Measurements from ENCODE around the gene FGGY. TPM values are rescaled to one million over a fixed set of nuclear protein-coding genes. Genes with fewer than 3 reads are reported as not detected.

The FGGY gene
- total RNA-seq, 1 experiment from 2014 or later = 17.8 TPM

- Histone ChIP-seq H3K4me3 (no peak overlapping the region), H3F3A (ENCODE audit: insufficient read depth, low read depth) (peaks cover 10% of the 10 kb centered on the region; the same call in 1 of the 2 replicates), H3K9me3 (ENCODE audit: insufficient read depth, low read depth) (no peaks in the 10 kb centered on the region; the same call in 1 of the 2 replicates), H2AFZ (no peak overlapping the region), H3K27ac (no peak overlapping the region), H3K79me2 (ENCODE audit: low read depth) (no peaks in the 10 kb centered on the region), H3K4me1 (replicated peaks; ENCODE audit: insufficient read depth) (peaks cover 23% of the 10 kb centered on the region), H4K20me1 (ENCODE audit: insufficient read depth) (no peaks in the 10 kb centered on the region), H3K4me2 (no peak overlapping the region), H3K9me2 (ENCODE audit: insufficient read depth) (no peaks in the 10 kb centered on the region), H3K27me3 (ENCODE audit: insufficient read depth, low read depth) (no peaks in the 10 kb centered on the region), H3K36me3 (ENCODE audit: low read depth) (no peaks in the 10 kb centered on the region)
- no peak for TF ChIP-seq EZH2 (IDR thresholded peaks at IDR 0.05; ENCODE audit: low read depth)
- TF ChIP-seq, protein P1, sequence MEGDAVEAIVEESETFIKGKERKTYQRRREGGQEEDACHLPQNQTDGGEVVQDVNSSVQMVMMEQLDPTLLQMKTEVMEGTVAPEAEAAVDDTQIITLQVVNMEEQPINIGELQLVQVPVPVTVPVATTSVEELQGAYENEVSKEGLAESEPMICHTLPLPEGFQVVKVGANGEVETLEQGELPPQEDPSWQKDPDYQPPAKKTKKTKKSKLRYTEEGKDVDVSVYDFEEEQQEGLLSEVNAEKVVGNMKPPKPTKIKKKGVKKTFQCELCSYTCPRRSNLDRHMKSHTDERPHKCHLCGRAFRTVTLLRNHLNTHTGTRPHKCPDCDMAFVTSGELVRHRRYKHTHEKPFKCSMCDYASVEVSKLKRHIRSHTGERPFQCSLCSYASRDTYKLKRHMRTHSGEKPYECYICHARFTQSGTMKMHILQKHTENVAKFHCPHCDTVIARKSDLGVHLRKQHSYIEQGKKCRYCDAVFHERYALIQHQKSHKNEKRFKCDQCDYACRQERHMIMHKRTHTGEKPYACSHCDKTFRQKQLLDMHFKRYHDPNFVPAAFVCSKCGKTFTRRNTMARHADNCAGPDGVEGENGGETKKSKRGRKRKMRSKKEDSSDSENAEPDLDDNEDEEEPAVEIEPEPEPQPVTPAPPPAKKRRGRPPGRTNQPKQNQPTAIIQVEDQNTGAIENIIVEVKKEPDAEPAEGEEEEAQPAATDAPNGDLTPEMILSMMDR (conservative IDR thresholded peaks at IDR 0.05) = no peak
- POLR2A ChIA-PET (ENCODE audit: unreplicated experiment) = no interaction called here
- DNase-seq = no peak
- intact Hi-C loops (cut with micrococcal nuclease; ENCODE audit: unreplicated experiment) = no loop called here
- CTCF ChIA-PET = no interaction called here
- no TSS peak for BruUV-seq (replicated peaks)
Measured at GRCh38 chr1:59453297-59453968, 156.5 kb downstream of the FGGY start.

DNA sequence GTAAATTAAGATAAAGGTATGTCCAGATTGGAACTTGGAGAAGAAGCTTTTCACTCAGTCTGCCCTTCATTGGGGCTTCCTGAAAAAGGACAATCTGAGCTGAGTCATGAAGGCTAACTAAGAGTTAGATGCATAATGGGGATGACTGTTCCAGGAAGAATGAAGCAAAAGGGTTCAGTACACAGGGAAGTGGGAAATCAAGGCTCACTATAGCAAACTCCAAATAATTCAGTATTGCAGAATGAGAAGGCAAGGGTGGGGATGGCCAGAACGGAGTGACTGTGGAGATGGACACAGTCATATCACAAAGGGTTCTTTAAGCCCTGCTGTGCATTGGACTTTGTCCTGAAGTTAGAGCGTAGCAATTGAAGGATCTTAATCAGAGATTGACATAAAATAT, 158.3 kb downstream of the FGGY start:
- Histone ChIP-seq H3K36me3 (ENCODE audit: low read depth) (no peaks in the 10 kb centered on the region), H3K27ac (peak overlapping the region; percentile 48), H3F3A (ENCODE audit: insufficient read depth, low read depth) (peaks cover 10% of the 10 kb centered on the region; the same call in 1 of the 2 replicates), H3K4me1 (replicated peaks; ENCODE audit: insufficient read depth) (peaks cover 23% of the 10 kb centered on the region), H2AFZ (no peak overlapping the region), H3K4me3 (no peak overlapping the region), H3K27me3 (ENCODE audit: insufficient read depth, low read depth) (no peaks in the 10 kb centered on the region), H3K9me3 (ENCODE audit: insufficient read depth, low read depth) (no peaks in the 10 kb centered on the region; the same call in 1 of the 2 replicates), H3K9me2 (ENCODE audit: insufficient read depth) (no peaks in the 10 kb centered on the region), H3K79me2 (ENCODE audit: low read depth) (no peaks in the 10 kb centered on the region), H4K20me1 (ENCODE audit: insufficient read depth) (no peaks in the 10 kb centered on the region), H3K4me2 (peak overlapping the region; percentile 14; the same call in 1 of the 2 replicates)
- intact Hi-C loops (cut with micrococcal nuclease; ENCODE audit: unreplicated experiment) = no loop called here
- DNase-seq = peak in 1 of 2 experiments; percentile 60
- POLR2A ChIA-PET (ENCODE audit: unreplicated experiment) = no interaction called here
- BruUV-seq (replicated peaks) = no TSS peak
- TF ChIP-seq EZH2 (IDR thresholded peaks at IDR 0.05; ENCODE audit: low read depth) = no peak
- TF ChIP-seq, protein P1 (conservative IDR thresholded peaks at IDR 0.05) = no peak
- CTCF ChIA-PET = no interaction called here

DNA sequence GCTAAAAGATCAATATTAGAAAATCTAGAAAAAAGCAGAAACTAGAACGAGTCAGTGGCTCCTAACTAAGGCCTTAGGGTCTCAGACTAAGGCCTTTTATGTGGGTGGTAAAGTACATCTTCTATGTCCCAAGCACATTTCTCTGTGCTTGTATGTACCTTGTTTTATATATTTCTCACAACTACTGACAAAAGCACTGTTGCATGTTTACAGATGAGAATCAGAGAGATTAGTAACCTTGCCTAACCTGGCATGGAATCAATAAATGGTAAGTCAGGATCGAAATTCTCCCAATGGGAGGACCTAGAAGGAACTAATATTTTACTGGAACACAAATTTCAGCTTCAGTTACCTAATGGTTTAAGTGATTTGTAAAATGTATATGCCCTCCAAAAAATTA, 160.9 kb downstream of the FGGY start:
- no TSS peak for BruUV-seq (replicated peaks)
- no peak overlapping the region for H2AFZ ChIP-seq
- CTCF ChIA-PET = no interaction called here
- H4K20me1 ChIP-seq (ENCODE audit: insufficient read depth) = no peaks in the 10 kb centered on the region
- intact Hi-C loops (cut with micrococcal nuclease; ENCODE audit: unreplicated experiment) = no loop called here
- H3K4me3 ChIP-seq = no peak overlapping the region
- TF ChIP-seq, protein P1 (conservative IDR thresholded peaks at IDR 0.05) = no peak
- TF ChIP-seq EZH2 (IDR thresholded peaks at IDR 0.05; ENCODE audit: low read depth) = no peak
- H3K9me2 ChIP-seq (ENCODE audit: insufficient read depth) = no peaks in the 10 kb centered on the region
- H3K36me3 ChIP-seq (ENCODE audit: low read depth) = no peaks in the 10 kb centered on the region
- H3K27me3 ChIP-seq (ENCODE audit: insufficient read depth, low read depth) = no peaks in the 10 kb centered on the region
- peaks cover 5% of the 10 kb centered on the region; the same call in 1 of the 2 replicates for H3F3A ChIP-seq (ENCODE audit: insufficient read depth, low read depth)
- H3K9me3 ChIP-seq (ENCODE audit: insufficient read depth, low read depth) = no peaks in the 10 kb centered on the region; the same call in 1 of the 2 replicates
- H3K4me2 ChIP-seq = no peak overlapping the region
- POLR2A ChIA-PET (ENCODE audit: unreplicated experiment) = no interaction called here
- H3K79me2 ChIP-seq (ENCODE audit: low read depth) = no peaks in the 10 kb centered on the region
- no peak for DNase-seq
- H3K27ac ChIP-seq = no peak overlapping the region
- peaks cover 19% of the 10 kb centered on the region for H3K4me1 ChIP-seq (replicated peaks; ENCODE audit: insufficient read depth)
